SK-MEL-5 (cell line): ENCODE measurements around the gene ANKRD30A. TPM values are rescaled to one million over a fixed set of nuclear protein-coding genes. Genes with fewer than 3 reads are reported as not detected.
"Not testable (repeated sequence)": the region's sequence is repeated elsewhere in the genome, so short reads cannot be mapped to it uniquely, and the experiment has no call there.

Experiments
- DNase-seq: peaks from one replicate; pipeline ENCODE4 v3.0.0-alpha.2; 2016; ENCODE audit warnings: low read depth, low spot score
- in situ Hi-C: cut with HindIII; loops from 2 replicates; pipeline ENCODE4 v1.10.0; 2016; ENCODE audit warnings: low sequenced_read_pairs, high pct_unique_total_duplicates, low pct_unique_long_range_greater_than_20kb
- polyA plus RNA-seq, 2 experiments: library from polyadenylated mRNA; depleted of rRNA; stranded (reverse); fragments of >200 nt; gene quantifications; 2 replicates each; pipeline ENCODE4 v1.2.3, GENCODE V29; 2015
- total RNA-seq: library from RNA; depleted of rRNA; stranded (reverse); fragments of >200 nt; shearing (Covaris generic); gene quantifications from 2 replicates; pipeline ENCODE4 v1.2.3, GENCODE V29; 2014; rRNA removed

The ANKRD30A gene, protein sequence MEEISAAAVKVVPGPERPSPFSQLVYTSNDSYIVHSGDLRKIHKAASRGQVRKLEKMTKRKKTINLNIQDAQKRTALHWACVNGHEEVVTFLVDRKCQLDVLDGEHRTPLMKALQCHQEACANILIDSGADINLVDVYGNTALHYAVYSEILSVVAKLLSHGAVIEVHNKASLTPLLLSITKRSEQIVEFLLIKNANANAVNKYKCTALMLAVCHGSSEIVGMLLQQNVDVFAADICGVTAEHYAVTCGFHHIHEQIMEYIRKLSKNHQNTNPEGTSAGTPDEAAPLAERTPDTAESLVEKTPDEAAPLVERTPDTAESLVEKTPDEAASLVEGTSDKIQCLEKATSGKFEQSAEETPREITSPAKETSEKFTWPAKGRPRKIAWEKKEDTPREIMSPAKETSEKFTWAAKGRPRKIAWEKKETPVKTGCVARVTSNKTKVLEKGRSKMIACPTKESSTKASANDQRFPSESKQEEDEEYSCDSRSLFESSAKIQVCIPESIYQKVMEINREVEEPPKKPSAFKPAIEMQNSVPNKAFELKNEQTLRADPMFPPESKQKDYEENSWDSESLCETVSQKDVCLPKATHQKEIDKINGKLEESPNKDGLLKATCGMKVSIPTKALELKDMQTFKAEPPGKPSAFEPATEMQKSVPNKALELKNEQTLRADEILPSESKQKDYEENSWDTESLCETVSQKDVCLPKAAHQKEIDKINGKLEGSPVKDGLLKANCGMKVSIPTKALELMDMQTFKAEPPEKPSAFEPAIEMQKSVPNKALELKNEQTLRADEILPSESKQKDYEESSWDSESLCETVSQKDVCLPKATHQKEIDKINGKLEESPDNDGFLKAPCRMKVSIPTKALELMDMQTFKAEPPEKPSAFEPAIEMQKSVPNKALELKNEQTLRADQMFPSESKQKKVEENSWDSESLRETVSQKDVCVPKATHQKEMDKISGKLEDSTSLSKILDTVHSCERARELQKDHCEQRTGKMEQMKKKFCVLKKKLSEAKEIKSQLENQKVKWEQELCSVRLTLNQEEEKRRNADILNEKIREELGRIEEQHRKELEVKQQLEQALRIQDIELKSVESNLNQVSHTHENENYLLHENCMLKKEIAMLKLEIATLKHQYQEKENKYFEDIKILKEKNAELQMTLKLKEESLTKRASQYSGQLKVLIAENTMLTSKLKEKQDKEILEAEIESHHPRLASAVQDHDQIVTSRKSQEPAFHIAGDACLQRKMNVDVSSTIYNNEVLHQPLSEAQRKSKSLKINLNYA (N-terminal part only)
- total RNA-seq, result not detected in 2 replicates
- not detected in 2 replicates for polyA plus RNA-seq (2015; cell fraction: cytosol; rRNA removed)
- polyA plus RNA-seq (2015; cell fraction: nucleus; rRNA removed), result not detected in 2 replicates

DNA sequence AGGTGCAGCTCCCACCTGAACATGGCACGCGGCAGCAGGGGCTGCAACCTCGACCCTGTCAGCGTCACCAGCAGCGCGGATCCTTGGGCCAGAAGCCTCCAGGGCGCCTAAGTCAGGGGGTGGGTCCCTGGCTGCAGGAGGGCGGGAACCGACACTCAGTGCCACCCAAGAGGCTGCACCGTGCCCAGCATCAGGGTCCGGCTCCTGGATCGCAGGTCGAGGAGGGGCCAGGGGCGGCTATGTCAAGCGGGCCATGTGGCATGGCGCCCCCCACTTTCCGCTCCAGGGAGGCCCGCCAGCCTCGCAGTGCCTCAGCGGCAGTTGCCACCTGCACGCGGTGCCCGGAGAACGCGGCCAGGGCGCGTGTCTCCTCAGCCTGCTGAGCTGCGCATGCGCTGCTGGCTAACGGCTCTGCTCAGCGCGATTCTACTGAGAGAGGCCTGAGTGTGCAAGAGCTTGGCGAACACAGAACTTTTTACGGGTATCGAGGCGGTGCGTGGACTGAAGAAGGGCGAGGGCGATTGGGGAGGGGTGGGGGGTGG lies at the start of gene ANKRD30A:
TSS of gene ANKRD30A (plus strand) at position 408 of the 542 bp plus-strand sequence. CDS start 190 bp downstream, outside the sequence.
- DNase-seq, result no peak
- in situ Hi-C loops, result no loop called here

DNA sequence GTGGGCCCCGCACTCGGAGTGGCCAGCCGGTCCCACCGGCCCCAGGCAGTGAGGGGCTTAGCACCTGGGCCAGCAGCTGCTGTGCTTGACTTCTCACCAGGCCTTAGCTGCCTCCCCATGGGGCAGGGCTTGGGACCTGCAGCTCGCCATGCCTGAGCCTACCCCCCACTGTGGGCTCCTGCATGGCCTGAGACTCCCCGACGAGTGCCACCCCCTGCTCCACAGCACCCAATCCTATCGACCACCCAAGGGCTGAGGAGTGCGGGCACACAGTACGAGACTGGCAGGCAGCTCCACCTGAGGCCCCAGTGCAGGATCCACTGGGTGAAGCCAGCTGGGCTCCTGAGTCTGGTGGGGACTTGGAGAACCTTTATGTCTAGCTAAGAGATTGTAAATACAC lies 49.3 kb upstream of the ANKRD30A start:
- in situ Hi-C loops, result not testable (repeated sequence)

DNA sequence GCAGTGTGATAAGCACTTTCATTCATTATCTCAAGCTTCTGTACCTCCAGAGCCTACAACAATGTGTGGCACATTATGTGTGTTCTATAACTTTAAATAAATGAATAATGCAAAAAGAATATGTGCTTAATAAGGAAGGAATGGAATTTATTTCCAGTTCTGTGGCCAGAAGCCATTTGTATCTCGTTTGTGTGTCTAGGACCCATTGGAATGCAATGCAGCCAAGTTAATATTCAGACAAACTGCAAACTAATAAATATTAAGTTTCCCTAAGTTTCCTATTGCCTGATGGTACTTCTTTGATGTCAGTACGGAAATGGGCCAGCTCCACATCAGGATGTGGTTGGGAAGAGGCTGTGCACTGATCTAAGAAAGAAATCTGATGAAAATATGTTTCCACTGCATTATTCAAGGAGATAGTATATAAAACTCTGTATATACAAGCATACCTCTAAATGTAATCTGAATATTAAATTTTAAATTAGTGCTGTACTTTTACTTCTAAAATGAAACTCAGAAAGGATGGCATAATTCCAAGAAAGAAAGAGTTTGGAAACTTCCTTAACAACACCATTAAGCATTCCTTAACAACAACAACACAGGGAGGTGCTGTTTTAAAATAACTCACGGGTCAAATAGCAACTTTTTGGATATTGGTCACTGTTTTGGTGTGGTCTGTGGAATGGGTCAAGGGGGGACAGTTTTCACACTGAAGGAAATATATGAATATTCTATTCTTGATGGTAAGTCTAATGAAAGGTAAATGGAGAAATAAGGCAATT lies 29.4 kb upstream of the ANKRD30A start:
- in situ Hi-C loops, result no loop called here
- DNase-seq, result no peak

More for the DNA sequence above, 49.3 kb upstream of the ANKRD30A start:
- not testable (repeated sequence) for DNase-seq

DNA sequence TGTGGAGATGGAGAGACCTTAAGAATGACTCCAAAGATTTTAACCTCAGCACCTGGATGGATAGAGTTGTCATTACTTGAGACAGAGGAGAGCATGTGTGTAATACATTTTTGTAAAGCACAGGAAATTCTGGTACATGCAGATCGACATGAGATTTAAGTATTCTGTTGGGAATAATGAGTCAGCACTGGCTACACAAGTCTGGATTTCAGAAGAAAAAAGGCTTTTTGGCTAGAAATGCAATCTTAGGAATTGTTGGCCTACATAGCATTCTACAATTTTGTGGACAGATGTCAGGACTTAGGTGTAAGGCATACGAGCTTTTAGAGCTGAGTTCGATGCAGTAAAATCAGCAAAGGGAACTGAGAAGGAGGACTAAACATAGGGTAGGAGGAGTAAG lies 24.1 kb upstream of the ANKRD30A start:
- DNase-seq, result no peak
- in situ Hi-C loops, result no loop called here

DNA sequence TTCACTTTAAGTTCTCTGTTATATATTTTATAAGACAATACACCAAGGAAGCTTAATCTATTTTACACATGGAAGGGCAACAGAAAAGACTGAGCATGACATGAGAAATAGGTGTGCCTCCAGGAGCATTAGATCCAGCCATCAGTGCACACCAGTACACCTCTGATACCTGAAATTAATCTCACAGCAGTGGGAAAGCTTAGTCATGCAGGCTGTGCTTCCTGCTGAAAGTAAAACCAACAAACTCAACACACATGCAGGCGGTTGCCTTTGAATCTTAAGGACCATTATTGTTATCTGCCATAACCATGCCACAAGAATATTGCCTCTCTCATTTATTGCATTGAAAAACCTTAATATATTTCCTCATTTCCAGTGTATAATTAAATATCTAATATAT lies 16.4 kb upstream of the ANKRD30A start:
- no peak for DNase-seq
- in situ Hi-C loops, result no loop called here

DNA sequence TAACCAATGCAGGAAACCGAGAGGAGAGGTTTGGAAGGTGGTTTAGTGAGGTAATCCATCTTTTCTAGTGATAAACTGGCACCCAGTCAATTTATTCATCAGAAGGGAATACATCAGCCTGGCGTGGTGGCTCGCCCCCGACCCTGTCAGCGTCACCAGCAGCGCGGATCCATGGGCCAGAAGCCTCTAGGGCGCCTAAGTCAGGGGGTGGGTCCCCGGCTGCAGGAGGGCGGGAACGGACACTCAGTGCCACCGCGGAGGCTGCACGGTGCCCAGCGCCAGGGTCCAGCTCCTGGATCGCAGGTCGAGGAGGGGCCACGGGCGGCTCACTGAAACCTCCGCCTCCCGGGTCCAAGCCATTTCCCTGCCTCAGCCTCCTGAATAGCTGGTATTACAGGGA lies 866 bp upstream of the ANKRD30A start:
- DNase-seq, result no peak
- in situ Hi-C loops, result no loop called here

DNA sequence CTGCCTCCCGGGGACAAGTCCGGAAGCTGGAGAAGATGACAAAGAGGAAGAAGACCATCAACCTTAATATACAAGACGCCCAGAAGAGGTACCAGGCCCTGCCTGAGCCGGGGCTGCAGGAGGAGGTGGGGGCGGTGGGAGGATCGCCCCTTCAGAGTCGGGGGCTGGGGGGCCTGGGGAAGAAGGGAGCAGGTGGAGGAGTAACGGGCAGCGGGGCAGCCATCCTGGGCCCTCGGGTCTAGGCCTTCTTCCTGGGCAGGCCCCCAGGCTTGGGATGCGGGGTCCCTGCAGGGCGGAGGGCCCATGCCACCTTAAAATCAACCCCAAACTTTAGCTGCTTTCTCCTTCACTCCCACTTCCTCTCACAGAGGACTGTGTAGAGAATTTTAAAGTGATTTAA lies 523 bp downstream of the ANKRD30A start:
- DNase-seq, result no peak
- in situ Hi-C loops, result no loop called here

DNA sequence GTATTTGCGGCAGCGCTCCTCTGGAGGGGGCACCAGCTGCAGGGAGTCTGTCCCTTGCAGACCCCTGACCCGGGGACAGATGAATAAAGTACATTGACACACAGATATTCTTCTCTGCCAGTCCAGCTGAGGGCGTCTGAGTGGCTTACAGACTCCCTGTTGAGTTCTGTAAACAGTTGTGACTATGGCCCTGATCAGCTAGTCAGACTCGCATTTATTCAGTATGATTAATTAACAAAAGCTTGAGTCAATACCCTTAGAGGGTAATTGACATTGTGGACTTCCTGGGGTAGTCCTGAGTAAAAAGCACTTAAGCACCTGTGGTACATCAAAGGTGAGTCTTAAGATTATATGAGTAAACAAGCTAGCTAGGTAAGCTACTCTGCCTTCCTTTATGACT lies 21.0 kb downstream of the ANKRD30A start:
- in situ Hi-C loops, result no loop called here
- DNase-seq, result peak; percentile 2

DNA sequence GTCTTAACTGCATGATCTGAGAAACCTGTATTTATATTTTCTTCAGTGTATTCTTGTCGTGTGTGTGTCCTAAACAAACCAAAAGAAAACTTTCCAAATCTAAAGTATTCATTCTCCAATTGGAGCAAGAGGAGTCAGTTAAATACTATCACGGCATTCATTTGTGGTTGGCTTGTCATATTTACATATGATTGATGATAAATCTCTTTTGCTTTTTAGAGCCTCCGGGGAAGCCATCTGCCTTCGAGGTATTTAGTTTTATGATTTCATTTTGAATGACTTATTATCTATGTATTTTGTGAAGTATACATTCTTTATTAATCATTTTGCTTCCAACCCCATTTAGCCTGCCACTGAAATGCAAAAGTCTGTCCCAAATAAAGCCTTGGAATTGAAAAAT lies 37.0 kb downstream of the ANKRD30A start:
- DNase-seq, in situ Hi-C loops: not testable (repeated sequence)

DNA sequence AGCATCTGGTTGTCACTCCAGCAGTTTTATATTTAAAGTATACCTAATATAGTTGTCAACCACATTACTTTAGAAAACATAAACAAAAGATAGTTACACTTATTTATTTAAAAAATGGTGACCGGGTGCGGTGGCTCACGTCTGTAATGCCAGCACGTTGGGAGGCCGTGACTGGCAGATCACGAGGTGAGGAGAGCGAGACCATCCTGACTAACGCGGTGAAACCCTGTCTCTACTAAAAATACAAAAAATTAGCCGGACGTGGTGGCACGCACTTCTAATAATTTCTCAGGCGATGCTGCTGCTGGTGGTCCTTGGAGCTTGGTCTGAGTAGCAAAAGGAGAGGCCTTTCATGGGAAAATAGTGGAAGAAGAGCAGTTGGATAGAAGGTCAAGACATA lies 46.5 kb downstream of the ANKRD30A start:
- in situ Hi-C loops, DNase-seq: not testable (repeated sequence)

DNA sequence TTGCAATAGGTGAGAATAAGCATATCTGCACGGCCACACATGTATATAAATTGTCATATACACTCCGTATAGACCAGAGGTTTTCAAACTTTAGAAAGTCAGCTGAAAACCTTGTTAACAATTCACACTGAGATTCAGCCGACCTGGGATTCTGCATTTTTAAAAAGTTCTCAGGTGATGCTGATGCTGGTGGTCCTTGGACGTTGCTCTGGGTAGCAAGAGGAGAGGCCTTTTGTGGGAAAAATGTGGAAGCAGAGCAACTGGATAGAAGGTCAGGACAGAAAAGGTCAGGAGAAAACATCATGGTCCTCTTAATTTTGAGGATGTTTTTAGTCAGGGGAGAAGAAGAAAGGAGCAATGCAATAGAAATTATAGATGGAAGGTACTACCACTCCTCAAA lies 52.9 kb downstream of the ANKRD30A start:
- in situ Hi-C loops, DNase-seq: not testable (repeated sequence)

DNA sequence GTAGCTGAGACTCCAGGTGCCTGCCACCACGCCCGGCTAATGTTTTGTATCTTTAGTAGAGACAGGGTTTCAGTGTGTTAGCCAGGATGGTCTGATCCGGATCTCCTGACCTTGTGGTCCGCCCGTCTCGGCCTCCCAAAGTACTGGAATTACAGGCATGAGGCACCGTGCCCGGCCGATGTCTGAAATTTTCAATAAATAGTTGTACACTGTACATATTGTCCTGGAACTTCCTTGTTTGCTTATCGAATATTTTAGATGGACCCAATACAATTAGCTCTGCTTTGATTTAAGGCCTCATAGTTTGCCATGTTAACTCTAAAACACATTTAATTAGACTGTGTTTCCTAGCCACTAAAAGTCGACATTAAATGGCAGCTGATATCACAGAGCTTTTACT lies 57.3 kb downstream of the ANKRD30A start:
- in situ Hi-C loops, DNase-seq: not testable (repeated sequence)

DNA sequence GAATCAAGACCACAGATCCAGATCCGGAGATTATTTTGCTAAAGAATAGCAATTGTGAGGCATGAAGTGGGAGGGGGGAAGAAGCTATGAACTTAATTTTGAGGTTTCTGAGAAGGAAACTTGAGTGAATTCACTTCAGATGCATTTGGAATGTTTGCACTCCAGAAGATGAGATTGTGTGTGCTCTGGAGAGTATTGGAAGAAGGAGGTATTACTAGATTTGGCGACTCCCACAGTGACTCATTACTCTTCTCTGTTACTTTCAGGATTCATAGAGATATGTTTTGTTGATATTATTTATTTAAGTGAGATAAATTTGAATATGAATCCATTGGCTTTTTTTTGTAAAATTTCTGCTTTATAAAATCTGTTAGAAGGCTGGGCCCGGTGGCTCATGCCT lies 80.7 kb downstream of the ANKRD30A start:
- no peak for DNase-seq
- in situ Hi-C loops, result no loop called here

DNA sequence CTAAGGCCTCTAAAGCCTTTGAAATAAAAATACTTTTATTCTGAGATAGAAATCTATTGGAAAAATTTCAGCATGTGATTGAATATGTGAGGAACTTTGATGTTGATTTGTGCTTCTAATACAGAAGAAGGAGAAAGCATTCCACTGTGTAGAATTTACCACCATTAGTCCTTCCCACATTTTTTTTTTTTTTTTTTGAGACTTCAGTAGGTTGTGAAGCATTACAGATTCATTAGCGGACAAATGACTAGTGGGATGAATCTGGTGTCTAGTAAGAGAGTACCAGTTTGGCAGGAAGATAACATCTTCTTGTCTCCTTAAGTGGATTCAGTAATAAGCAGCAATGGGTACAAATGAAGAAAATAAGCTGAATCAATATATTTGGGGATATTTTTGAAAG lies 95.5 kb downstream of the ANKRD30A start:
- in situ Hi-C loops, result no loop called here
- DNase-seq, result no peak

DNA sequence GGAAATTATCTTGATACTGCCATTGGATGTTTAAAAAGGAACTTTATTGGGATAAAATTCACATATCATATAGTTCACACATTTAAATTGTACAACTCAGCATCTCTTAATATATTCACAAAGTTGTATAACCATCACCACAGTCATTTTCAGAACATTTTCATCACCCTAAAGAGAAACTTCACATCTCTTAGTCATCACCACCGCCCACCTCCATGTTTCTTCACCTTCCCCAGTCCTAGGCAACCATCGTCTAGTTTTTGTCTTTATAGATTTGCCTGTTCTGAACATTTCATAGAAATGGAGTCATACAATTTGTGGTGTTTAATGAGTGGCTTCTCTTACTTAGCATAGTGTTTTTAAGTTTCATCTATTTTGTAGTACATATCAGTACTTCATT lies 96.6 kb downstream of the ANKRD30A start:
- no peak for DNase-seq
- in situ Hi-C loops, result no loop called here

DNA sequence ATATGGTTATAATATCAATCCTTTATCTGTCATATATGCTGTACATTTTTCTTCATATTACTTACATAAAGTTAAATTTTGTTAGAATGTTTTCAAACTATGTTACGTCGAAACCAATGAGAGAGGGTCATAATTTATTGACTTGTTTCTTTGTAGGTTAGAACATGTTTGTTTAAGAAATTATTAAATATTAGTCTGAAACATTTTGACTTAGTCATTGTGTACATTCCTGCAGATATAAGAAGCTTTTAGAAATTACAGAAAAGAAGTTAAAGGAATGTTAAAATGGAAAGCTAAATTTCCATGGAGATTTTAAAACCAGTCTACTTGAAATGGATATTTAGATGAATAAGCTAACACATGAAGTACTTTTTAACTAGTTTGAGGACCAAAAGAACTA lies 99.8 kb downstream of the ANKRD30A start:
- DNase-seq, result no peak
- in situ Hi-C loops, result no loop called here

DNA sequence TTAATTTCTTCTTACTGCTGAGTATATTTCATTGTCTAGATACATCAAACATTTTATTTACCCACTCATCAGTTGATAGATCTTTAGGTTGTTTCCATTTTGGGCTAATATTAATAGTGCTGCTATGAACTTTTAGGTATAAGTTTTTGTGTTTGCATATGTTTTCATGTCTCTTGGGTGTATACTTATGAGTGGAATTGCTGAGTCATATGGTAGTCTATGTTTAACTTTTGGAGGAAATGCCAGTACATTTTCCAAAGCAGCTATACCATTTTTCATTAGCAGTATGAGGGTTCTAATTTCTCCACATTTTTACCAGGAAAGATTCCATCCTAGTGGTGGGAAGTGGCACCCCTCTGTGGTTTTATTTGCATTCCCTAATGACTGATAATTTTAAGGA lies 101.1 kb downstream of the ANKRD30A start:
- in situ Hi-C loops, result no loop called here
- no peak for DNase-seq
